GM21825 (cell line): ENCODE data around the gene PMEPA1.
A peak's percentile ranks its signal among the peaks of the same experiment; 100 is the strongest.

Source experiments
- ATAC-seq: cut with Tn5 transposase; IDR thresholded peaks from one replicate; pipeline ENCODE4 v1.9.1; 2021; ENCODE audit warnings: mild to moderate bottlenecking, moderate library complexity; ENCODE audit not compliant: unreplicated experiment

The PMEPA1 gene

DNA sequence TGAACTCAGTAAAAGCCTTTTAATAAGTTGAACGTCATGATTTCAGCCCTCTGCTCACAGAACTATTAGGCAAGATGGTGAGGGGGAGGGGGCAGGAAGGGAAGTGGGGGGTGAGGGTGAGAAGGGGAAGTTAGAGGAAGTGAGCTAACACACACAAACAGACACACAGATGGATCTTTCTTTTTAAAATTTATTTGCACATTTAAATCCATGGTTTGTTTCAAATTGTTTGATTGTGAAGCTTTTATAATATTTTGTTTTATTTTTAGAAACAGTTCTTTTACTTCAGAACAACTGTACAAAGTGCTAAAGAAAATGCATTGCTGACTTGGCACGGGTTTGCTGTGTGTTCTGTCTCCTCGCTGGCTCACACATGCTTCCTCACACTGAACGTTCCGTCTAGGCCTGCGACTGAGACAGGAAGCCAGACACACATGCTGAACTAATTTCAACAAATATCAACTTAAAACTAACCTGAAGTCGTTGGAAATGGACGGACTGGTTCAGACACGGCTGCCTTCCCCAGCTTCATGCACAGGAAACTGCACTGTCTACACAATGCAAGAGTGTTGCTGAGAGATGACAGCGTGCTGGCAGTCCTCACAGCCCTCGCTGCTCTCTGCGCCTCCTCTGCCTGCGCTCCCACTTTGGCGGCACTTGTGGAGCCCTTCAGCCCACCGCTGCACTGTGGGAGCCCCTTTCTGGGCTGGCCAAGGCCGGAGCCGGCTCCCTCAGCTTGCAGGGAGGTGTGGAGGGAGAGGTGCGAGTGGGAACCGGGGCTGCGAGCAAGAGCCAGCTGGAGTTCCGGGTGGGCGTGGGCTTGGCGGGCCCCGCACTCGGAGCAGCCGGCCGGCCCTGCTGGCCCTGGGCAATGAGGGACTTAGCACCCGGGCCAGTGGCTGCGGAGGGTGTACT lies 81.5 kb downstream of the PMEPA1 start:
- ATAC-seq, result no peak

DNA sequence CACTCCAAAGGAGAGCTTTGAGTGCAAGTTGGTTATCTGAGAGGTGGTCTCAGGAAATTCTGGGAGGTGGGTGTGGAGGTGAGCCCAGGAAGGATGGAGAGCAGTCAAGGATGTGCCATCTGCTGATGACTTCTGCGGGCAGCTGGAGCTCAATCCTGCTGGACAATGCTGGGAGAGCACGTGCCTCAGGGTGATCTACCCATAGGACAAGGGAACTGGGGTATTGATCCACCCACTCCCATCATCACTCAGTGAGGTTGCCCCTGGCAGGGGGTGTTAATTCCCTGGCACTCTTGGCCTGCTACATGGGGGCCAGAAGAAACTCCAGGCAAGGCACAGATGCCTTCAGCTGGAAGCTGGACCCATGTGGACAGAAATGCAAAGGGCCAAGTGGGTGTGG lies 82.5 kb downstream of the PMEPA1 start:
- ATAC-seq, result no peak

DNA sequence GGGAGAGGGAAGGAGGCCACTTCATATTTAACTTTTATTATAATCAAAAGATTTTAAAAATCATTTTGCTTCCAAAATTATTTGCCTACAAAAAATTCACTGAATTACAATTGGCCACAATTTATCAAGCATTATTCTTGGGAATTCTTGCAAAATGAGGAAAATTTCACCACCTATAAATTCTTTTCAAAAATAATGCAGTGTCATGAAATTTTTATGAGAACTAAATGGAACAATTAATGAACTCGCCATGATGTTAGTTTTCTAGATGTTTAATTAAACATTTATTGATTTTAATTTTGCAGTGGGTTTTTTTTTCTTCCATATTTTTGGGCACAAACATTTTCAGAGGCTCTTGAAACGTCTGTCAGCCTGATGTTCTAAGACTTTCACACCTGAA lies 83.8 kb downstream of the PMEPA1 start:
- no peak for ATAC-seq

DNA sequence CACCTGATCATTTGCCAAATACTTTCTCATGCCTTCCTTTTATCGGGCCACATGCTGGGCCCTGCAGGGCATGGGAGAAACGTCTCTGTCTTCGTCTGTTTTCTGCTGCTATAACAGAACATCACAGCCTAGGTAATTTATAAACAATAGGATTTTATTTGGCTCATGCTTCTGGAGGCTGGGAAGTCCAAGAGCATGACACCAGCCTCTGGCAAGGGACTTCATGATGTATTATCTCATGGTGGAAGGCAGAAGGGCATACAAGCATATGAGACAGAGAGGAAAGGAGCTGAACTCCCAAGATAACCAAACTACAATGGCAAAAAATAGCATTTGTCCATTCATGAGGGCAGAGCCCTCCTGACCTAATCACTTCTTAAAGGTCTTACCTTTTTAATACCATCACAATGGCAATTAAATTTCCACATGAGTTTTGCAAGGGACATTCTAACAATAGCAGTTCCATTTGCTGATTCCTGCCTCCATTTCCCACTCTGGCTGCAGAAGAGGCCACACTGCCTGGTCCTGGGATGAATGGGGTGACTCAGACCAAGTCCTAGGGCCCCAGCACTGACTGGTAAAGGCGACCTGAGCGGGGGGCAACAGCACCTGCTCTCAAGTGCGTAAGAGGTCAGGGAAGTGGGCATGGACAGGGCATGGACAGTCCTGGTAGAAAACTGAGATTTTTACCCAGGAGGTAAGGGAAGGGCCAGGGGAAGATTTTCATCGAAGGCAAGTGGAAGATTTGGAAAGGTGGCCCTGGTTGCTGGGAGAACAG lies 84.4 kb downstream of the PMEPA1 start:
- ATAC-seq, result no peak

DNA sequence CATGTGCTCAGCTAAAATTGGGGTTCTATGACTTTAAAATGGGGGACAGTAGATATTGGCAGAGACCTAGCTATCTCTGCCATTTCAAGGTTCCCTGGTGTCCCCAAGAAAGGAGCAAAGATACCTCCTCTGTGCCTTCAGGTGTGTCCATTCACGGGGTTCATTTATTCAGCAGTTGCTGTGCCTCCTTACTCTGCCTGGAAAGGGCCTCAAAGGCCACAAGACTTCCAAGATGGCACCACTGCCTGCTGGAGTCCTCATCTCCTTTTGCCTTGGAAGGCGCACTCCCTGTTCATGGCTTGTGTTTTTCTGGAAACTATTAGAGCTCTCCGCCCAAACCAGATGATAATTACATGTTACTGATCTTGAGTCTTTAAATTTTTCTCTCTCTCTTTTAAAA lies 85.7 kb downstream of the PMEPA1 start:
- no peak for ATAC-seq

DNA sequence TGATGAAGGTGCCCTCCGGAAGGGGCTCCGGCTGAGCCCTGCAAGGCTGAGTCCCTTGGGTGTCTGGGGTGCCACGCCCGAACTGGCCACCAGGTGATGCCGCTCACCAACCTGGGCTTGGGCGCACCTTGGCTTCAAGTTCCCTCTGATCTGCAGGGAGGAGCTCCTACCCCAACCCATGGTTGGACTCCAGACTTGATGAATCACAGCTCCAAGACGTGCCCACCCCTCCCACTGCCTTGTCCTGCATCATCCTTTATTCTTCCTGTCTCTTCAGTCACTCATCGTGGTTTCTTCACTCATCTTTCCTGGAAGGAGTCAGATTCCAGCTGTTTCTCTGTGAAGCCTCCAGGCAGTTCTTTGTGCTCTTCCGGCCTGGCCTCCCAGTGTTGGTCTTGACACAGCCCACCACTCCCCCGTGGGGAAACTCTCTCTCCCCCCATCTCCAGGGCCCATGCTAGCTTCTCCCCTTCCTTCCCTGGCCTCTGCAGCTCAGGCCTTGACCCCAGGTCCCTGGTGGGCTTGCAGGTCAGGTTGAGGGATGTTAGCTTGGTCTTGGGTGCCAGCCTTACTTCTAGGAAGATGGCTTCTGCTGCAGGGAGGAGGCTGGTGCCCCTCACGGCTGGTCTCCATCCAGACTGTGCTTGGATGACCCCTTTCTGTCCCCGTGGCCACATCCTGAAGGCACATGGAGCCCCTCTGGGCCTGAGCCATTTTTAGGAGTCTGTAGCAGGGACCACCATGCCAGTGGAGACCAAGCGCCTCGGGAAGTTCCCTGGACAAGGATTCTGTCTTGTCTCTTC lies 87.0 kb downstream of the PMEPA1 start:
- no peak for ATAC-seq

DNA sequence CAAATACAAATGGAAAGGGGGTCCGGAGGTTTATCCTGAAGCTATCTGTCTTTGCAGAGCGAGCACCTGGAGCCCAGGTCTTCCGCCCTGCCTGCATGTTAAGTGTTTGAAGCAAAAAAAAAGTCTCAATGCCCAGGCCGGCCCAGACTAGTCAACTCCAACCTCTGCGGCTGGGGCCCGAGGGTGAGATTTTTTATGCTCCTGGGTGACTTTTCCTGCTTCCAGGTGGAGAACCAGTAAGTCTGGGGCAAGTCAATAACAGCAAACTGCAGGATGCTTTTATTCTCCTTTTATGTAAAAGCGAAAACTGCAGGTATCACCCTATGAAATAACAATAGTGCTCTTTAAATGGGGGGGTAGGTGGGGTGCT lies 87.6 kb downstream of the PMEPA1 start:
- ATAC-seq, result no peak

DNA sequence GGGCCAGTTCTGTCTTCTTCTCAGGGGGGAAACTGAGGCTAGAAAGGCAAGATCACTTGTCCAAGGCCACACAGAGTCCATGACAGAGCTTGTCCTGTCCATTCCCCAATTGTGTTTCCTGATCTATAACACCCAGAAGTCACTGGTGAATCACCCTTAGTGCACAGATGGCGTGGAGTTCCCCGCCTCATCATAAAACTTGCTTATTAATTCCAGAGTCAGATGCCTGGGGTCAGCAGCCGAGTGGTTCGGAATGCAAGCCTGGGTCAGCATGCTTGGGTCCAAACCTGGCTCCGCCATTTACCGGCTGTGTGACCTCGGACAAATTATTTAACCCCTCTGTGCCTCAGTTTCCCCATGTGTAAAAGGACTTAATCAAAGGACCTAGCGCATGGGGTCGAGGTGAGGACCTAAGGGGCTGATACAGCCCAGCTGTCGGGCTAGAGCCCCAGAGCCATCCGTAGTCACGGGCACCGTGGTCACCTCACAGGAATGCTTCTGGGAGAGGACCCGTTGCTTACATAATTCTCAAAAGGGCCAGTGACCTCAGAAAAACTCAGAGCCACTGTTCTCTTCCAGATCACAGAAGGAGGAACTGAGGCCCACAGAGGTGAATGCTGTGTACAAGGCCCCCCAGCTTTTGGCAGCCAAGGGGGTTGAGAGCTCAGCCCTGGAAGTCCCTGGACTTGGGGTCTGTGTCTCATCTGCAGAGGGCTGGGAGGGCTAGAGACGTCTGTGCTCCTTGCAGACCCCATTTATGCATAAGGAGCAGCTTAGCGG lies 88.2 kb downstream of the PMEPA1 start:
- ATAC-seq, result no peak

DNA sequence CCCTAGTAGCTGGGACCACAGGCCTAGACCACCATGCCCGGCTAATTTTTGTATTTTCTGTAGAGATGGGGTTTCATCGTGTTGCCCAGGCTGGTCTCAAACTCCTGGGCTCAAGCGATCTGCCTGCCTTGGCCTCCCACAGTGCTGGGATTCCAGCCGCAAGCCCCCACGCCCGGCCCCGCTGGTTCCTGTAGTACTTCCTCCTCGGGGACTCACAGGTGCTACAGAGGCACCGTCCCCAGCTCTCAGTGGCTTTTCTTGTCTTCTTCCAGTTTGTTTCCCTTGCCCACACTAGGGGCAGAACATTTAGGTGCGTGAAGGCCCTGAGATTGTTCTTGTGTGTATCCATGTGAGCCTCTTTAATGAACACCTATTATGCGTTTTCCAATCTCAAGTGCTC lies 88.8 kb downstream of the PMEPA1 start:
- ATAC-seq, result no peak

DNA sequence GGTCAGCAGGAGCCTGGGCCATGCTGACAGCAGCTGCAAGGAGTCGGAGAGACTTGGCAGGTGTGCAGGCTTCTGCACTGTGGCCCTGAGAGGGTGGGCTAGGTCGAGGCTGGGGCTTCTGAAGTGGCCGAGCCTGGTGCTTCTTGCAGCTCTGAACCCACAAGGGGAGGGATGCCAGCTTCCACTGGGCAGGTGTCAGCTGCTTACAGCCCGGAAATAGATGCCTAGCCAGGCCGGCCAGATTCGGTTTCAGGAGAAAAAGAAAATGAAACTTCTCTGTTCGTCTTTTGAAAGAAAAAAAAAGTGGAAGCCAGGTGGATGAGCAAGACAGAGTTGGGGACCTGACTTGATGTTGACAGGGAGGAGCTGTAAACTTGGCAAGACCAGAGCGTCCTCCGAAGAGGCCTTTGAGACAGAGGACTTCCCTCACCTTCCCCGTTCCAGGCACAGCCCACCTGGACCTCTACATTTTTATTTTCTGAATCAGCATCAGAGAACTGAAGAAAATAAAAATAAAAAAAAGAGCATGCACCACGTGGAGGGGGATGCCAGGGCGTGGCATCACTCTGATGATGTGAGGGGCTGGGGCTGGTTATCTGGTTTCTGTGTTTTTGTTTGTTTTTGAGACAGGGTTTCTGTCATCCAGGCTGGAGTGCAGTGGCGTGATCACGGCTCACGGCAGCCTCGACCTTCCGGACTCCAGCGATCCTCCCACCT lies 89.4 kb downstream of the PMEPA1 start, which contains the start of gene ZBP1:
ZBP1 (minus strand) TSS at position 153 of the 717 bp plus-strand sequence; CDS start at position 22, 131 bp downstream.
- ATAC-seq, result peak; percentile 49

DNA sequence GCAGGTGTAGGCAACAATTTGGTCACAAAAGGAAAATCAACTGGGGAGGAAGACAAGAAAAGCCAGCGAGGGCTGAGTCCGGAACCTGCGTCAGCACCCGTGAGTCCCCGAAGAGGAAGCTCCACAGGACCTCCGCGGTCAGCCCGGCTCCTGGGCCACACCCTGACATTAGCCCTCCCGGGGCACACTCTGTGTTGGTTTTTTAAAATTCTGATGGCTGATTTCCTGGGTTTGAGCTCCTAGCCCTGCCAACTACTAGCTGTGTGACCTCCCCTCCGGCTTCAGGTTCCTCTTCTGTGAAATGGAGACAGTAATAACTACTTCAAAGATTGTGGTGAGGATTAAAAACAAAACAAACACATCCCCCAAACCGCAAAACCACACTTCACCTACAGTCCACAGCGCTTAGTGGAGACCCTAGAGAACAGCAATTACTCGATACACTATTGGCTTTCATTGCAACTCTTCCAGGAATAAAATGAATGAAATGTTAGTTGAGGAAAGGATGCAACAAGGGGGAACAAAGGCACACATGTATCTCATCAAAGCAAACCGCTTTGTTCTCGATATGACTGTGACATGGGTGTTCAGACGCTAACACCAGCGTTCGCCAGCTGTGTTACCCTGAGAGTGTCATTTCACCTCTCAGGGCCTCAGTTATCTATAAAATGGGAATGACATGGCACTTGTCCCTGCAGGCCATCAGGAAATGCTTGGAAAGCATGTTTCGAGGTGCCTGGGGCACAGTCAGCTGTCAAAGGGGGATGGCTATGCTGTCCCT lies 90.6 kb downstream of the PMEPA1 start:
- peak; percentile 46 for ATAC-seq

DNA sequence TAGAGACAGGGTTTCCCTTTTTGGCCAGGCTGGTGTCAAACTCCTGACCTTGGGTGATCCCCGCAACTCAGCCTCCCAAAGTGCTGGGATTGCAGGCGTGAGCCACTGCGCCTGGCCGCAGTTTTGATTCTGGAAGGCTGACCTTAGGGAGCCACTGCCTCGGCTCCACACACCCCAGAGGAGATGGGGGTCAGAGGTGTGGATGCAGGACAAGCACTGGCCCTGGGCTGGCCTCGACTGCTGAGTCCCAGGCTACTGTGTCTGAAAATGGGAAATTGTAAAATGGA lies 91.1 kb downstream of the PMEPA1 start:
- peak; percentile 1 for ATAC-seq

DNA sequence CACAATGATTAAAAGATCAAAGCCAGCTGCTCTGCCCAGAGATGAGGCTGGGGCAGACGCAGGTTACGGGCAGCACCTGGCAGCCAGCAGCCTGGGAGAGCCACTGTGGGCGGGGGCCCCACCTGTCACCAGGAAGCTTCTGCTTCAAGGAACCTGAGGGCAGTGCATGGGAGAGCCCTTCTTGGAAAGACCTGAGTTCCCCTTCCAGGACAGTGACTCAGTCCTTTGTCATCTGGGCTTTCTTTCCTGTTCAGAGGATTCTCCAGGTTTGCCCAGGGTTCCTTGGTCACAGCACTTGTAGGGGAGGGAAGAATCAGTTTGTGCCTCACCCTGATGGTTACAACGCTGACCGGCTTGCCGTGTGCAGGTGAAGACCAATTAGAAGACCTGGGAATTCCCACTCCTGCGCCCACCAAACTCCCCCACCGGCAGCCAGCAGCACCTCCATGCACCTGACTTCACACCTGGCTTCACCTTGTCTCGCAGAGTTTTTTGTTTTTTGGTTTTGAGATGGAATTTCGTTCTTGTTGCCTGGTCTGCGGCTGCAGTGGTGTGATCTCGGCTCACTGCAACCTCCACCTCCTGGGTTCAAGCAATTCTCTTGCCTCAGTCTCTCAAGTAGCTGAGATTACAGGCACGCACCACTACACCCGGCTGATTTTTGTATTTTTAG lies 91.6 kb downstream of the PMEPA1 start:
- ATAC-seq, result no peak

DNA sequence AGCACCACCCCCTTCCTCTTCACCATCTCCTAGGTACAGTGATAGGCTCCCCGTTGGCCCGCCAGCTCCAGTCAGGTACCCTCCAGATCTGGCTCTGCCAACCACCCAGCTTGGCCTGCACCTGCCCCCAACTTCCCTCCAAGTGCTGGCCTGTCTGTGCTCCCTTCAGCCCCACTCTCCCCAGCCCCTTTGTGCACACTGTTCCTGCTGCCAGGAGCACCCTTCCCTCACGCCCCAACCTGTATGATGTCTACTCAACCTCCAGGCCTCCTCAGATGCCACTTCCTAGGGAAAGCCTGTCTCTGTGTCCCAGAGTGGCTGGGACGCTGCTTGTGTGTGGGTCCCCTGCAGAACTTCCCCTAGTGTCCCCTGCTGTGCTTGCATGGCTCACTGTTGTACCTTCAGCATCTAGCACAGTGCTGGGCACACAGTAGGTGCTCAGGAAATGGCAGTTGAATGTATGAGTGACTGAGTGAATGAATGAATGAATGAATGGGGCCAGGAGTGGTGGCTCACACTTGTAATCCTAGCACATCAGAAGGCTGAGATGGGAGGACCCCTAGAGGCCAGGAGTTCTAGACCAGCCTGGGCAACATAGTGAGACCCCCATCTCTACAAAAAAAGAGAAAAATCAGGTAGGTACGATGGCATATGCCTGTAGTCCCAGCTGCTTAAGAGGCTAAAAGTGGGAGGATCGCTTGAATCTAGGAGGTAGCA lies 92.6 kb downstream of the PMEPA1 start:
- no peak for ATAC-seq

DNA sequence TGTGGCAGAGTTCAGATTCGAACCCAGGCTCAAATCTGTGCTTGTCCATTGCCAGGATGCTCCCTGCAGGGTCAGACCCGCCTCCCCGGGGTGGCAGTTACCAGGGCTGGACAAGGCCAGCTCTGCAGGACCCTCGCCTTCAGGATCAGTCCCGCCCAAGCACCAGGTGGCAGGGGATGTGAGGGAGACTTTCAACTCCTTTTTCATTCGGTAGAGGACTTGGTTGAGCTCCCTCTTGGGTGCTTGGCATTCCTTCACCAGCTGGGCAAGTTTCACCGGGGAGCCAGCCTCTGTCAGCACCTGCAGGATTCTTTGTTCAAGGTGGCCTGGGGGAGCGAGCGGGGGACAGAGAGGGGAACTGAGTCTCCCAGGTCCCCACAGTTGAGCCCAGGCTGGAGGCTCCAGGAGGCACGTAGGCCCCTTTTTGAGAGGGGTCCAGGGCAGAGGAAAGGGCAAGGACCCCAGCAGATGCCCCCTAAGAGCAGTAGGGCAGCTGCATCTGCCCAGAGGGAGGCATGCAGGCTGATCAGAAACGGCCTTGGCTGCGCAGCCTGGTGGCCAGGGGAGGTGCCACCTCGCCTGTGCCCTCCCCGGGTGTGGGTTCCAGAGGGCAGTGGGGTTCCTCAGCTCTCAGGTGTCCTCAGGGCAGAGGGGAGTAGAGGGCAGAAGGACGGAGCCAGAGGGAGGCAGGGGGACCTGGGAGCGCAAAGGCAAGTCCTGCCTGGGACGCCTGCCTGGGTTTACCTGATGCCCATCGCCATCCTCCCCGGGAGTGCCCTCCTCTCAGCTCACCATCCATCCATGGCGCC lies 93.5 kb downstream of the PMEPA1 start:
- no peak for ATAC-seq

DNA sequence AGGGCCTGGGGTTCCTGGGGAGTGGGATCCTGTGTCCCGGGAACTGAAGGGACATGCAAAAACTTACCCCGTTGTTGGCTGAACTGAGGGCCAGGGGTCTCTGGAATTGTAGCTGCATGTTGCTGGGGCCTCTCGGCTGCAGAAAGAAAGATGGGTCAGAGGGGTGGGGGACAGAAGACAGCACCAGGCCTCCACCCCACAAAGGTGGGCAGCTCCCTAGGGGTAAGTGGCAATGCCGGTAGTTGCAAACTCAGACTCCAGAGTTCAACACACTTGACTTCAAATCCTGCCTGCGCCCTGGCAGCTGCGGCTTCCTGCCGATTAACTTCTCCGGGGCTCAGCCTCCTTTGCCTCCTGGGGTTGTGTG lies 94.4 kb downstream of the PMEPA1 start:
- no peak for ATAC-seq
